Retinal pigment epithelial cell (primary cell): ENCODE data around the gene MAGEB10.
"Not testable (repeated sequence)": the region's sequence is repeated elsewhere in the genome, so short reads cannot be mapped to it uniquely, and the experiment has no call there.

Source experiments
- DNase-seq: peaks from one replicate; pipeline ENCODE4 v3.0.0-alpha.2; 2010; ENCODE audit warnings: low read depth
- H3K4me3 ChIP-seq: 2 replicates; pipeline ENCODE4 v1.5.1; 2011; ENCODE audit warnings: mild to moderate bottlenecking, low read length, control low read depth, moderate library complexity
- TF ChIP-seq, protein P1 (sequence below): conservative IDR thresholded peaks from 2 replicates; pipeline ENCODE4 v1.5.1; 2011; ENCODE audit warnings: low read depth, low read length, control low read depth, inconsistent platforms

Gene MAGEB10, protein sequence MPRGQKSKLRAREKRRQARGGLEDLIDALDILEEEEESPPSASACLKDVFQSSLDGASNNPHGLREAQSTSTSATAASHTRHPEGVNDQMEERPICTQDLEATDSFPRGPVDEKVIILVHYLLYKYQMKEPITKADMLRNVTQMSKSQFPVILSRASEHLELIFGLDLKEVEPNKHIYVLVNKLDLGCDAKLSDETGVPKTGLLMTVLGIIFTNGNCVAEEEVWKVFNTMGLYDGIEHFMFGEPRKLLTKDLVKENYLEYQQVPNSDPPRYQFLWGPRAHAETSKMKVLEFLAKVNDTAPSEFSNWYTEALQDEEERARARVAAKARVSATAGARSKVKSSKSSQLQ

DNA sequence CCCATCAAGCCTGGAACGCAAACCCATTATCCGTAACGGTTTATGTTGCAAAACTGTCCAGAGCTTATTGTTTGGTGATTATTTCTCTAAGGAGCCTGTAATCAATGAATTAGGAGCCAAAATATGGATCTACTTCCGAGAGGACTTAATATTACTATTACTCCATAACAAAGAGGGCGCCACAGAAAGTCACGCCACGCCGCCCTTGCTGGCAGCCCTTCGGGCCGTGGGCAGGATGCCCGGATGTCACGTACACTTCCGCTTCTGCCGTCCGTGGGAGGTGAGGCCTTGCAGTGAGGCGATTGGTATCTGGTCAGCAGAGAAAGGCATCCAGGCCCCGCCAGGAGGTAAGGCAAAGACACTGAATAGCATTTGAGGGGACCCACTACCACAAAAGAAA, at the start of gene MAGEB10:
MAGEB10 (plus strand) TSS at position 301 of the 400 bp plus-strand sequence. CDS start 13,317 bp downstream, outside the sequence.
- DNase-seq = no peak
- TF ChIP-seq, protein P1, sequence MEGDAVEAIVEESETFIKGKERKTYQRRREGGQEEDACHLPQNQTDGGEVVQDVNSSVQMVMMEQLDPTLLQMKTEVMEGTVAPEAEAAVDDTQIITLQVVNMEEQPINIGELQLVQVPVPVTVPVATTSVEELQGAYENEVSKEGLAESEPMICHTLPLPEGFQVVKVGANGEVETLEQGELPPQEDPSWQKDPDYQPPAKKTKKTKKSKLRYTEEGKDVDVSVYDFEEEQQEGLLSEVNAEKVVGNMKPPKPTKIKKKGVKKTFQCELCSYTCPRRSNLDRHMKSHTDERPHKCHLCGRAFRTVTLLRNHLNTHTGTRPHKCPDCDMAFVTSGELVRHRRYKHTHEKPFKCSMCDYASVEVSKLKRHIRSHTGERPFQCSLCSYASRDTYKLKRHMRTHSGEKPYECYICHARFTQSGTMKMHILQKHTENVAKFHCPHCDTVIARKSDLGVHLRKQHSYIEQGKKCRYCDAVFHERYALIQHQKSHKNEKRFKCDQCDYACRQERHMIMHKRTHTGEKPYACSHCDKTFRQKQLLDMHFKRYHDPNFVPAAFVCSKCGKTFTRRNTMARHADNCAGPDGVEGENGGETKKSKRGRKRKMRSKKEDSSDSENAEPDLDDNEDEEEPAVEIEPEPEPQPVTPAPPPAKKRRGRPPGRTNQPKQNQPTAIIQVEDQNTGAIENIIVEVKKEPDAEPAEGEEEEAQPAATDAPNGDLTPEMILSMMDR = no peak

DNA sequence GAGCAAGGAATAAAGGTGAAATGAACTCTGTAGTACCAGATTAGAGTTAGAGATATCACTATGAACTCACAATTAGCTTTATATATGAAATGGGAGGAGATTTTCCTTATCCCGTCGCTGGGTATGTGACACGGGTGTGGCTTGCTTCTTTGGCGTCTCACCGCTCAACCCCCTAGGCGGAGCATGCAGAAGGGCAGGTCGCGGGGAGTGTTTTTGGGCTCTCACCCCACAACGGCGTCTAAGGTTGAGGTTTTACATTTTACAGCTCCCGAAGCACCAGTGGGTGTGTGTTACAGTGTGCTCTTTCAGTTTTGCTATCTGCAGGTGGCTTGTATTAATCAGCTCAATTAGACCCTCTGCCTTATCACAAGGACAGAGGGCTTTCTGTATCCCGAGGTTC, 42.1 kb upstream of the MAGEB10 start:
- no peak for DNase-seq
- TF ChIP-seq, protein P1 = no peak
- H3K4me3 ChIP-seq = no peak overlapping the region

More for the DNA sequence above, at the start of gene MAGEB10:
- H3K4me3 ChIP-seq = no peak within 1 kb of the TSS

DNA sequence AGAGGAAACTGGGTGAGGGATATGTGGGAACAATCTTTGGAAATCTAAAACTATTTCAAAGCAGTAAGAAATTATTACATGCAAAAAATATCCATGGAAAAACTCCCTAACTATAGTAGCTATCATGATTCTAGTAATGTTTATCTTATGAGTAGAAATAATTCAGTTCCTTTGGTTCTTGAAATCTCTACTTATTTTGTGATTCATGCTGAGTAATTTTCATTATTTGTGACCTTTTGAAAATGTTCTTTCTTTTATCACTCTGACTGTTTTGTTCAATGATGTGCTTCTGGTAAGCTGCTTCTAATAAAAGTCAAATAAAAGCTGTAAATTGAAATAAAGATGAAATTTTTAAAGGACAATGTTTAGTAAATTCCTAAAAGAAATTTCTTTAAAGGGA, 40.4 kb upstream of the MAGEB10 start:
- DNase-seq = no peak
- H3K4me3 ChIP-seq = no peak overlapping the region
- TF ChIP-seq, protein P1 = no peak

DNA sequence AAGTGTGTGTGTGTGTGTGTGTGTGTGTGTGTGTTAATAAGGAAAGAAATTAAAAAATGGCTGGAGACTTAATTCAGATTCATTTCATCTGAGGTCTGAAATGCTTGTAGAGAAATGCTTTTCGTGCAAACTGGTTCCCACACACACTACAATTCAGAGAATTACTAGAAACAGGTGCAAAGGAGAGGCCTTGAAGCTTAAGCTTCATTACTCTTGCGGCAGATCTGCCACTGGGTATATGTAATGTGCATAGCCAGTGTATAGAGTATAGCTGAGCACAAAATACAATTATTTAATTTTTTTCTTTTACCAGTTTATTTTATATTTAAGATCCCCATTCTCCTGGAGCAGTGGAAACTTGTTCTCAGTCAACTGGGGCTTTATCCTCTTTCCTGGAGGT, 31.8 kb upstream of the MAGEB10 start:
- no peak overlapping the region for H3K4me3 ChIP-seq
- DNase-seq = no peak
- TF ChIP-seq, protein P1 = no peak

- no peak overlapping the region for H3K4me3 ChIP-seq
- TF ChIP-seq, protein P1 = no peak
- no peak for DNase-seq
These were observed 11.0 kb upstream of the MAGEB10 start for GRCh38 chrX:27796640-27797257.

DNA sequence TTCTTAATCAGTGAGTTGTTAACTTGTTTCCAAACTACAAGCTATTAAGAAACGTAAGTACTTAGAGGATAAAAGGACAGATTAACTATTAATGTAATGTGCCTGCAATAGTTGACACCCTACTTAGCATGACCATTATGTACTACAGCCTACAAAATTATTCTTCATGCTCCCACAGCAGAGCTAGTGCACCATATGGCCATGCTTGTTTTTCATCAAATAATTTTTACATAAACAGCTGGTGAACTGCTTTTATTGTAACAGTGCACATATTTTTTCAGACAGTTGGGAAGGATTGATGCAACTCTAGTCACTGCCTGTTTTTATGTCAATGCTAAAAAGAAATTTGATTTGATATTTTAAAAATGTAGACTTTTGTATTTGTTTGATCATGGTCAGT, 10.2 kb upstream of the MAGEB10 start:
- no peak overlapping the region for H3K4me3 ChIP-seq
- TF ChIP-seq, protein P1 = no peak
- no peak for DNase-seq

DNA sequence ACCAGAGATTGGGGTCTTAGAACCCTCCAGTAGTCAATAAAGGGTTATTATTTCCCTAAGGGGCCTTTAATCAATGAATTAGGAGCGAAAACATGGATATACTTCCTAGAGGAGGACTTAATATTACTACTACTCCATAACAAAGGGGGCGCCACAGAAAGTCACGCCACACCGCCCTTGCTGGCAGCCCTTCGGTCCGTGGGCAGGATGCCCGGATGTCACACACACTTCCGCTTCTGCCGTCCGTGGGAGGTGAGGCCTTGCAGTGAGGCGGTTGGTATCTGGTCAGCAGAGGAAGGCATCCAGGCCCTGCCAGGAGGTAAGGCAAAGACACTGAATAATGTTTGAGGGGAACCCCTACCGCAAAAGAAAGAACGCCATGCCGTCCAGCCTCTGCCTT, 436 bp downstream of the MAGEB10 start:
- TF ChIP-seq, protein P1 = no peak
- DNase-seq = no peak
- no peak overlapping the region for H3K4me3 ChIP-seq

DNA sequence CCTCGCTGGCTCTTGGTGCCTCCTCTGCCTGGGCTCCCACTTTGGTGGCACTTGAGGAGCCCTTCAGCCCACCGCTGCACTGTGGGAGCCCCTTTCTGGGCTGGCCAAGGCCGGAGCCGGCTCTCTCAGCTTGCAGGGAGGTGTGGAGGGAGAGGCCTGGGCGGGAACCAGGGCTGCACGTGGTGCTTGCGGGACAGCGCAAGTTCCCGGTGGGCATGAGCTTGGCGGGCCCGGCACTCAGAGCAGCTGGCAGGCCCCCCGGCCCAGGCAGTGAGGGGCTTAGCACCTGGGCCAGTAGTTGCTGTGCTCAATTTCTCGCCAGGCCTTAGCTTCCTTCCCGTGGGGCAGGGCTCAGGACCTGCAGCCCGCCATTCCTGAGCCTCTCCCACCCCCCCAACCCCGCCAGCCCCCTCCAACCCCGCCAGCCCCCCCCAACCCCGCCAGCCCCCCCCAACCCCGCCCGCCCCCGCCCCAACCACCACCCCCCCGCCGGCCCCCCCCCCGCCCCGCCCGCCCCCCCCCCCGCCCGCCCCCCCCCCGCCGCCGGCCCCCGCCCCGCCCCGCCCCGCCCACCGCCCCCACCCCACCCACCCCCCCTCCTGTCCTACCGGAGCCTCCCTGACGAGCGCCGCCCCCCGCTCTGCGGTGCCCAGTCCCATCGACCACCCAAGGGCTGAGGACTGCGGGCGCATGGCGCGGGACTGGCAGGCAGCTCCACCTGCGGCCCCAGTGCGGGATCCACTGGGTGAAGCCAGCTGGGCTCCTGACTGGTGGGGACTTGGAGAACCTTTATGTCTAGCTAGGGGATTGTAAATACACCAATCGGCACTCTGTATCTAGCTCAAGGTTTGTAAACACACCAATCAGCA, 1.4 kb downstream of the MAGEB10 start:
- DNase-seq, H3K4me3 ChIP-seq: not testable (repeated sequence)
